Lower lobe of right lung (tissue), 2 donors: ENCODE data around the gene EBI3. TPM values are rescaled to one million over a fixed set of nuclear protein-coding genes. Genes with fewer than 3 reads are reported as not detected.

ENCODE experiments used
- ATAC-seq, 2 donors: fragments of 200-7000 bp; cut with Tn5 transposase; one replicate each; pipeline ENCODE4 v1.9.1; 2020 to 2022; ENCODE audit warnings: mild to moderate bottlenecking in 2 of 2, moderate library complexity in 2 of 2
- DNase-seq: peaks from one replicate; pipeline ENCODE4 v3.0.0-alpha.2; 2020
- H3K27ac ChIP-seq: fragments of 200-600 bp; one replicate; pipeline ENCODE4 v1.8.0; 2022
- H3K27me3 ChIP-seq: fragments of 200-600 bp; one replicate; pipeline ENCODE4 v1.8.0; 2022; ENCODE audit warnings: low read depth
- H3K36me3 ChIP-seq: fragments of 200-600 bp; one replicate; pipeline ENCODE4 v1.8.0; 2022; ENCODE audit warnings: mild to moderate bottlenecking
- H3K4me1 ChIP-seq: fragments of 200-600 bp; one replicate; pipeline ENCODE4 v1.8.0; 2022
- H3K4me3 ChIP-seq: fragments of 200-600 bp; one replicate; pipeline ENCODE4 v1.8.0; 2022; ENCODE audit warnings: mild to moderate bottlenecking
- H3K9me3 ChIP-seq: fragments of 200-600 bp; one replicate; pipeline ENCODE4 v1.8.0; 2022
- intact Hi-C: fragments of 100-400 bp; cut with DNase I; formaldehyde crosslinking; loops from one replicate; pipeline ENCODE4 v1.11.0; 2022
- total RNA-seq: library from RNA; stranded (reverse); fragmentation: NEBNext Ultra II Directional; extraction: Animal tissue kit (Norgen Biotek cat#: 25700); gene quantifications from one replicate; pipeline ENCODE4 v1.2.1, GENCODE V29; 2021
- TF ChIP-seq, protein P1 (sequence below): fragments of 200-600 bp; IDR thresholded peaks from one replicate; pipeline ENCODE4 v1.8.0; 2022; ENCODE audit warnings: antibody characterized with exemption, mild to moderate bottlenecking
- donor health status: DM: no; HTN: yes; CAD: no; lungs with severe emphysema.

Gene EBI3
- total RNA-seq, 1 donor from 2014 or later, result 1.7 TPM

DNA sequence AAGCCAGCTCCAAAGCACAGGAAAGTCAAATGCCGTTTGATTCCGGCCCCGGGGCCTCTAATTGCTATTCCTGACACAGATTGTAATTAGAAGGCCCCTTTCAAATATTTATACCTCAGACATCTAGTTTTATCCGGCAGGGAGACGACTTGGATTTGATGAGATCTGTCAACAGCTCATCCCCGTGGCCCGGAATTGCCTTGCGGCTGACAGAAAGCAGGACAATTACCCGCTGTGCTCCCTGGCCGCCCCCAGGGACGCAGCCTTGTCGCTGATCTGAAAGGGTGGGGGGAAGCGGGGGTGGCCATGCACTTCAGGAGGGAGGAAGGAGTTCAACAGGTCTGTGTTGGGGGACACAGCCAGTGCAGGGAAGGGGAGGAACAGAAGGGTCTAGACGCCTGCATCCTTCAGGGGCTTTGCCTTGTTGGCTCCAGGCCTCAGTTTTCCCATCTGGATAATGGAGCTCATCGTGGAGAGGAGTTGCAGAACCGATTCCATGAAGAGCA, 47.9 kb downstream of the EBI3 start:
- no peak overlapping the region for H3K4me3 ChIP-seq
- H3K9me3 ChIP-seq, result no peaks in the 10 kb centered on the region
- DNase-seq (no peak), ATAC-seq (no peak)
- no peaks in the 10 kb centered on the region for H3K36me3 ChIP-seq
- TF ChIP-seq, protein P1, sequence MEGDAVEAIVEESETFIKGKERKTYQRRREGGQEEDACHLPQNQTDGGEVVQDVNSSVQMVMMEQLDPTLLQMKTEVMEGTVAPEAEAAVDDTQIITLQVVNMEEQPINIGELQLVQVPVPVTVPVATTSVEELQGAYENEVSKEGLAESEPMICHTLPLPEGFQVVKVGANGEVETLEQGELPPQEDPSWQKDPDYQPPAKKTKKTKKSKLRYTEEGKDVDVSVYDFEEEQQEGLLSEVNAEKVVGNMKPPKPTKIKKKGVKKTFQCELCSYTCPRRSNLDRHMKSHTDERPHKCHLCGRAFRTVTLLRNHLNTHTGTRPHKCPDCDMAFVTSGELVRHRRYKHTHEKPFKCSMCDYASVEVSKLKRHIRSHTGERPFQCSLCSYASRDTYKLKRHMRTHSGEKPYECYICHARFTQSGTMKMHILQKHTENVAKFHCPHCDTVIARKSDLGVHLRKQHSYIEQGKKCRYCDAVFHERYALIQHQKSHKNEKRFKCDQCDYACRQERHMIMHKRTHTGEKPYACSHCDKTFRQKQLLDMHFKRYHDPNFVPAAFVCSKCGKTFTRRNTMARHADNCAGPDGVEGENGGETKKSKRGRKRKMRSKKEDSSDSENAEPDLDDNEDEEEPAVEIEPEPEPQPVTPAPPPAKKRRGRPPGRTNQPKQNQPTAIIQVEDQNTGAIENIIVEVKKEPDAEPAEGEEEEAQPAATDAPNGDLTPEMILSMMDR, result no peak
- intact Hi-C loops, result no loop called here
- peaks cover 44% of the 10 kb centered on the region for H3K27me3 ChIP-seq
- no peak overlapping the region for H3K27ac ChIP-seq
- H3K4me1 ChIP-seq, result peaks cover 8% of the 10 kb centered on the region

DNA sequence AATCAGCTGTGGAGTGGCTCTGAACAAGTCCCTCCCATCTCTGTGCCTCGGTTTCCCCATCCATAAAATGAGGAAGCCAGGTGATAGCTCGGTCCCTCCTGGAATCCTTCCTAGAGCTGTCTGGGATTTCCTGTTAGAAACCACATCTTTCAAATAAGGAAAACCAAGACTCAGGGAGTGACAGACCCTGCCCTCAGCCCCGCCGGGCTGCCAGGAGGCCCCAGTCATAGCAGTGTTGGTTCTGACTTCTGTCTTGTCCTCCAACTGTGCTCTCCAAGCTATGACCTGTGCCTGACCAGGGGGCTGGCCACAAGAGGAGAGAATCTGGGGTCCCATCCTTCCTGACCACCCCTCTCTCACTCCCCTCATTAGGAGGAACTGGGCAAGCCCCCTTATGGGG, 48.7 kb downstream of the EBI3 start:
- Histone ChIP-seq H3K36me3 (no peaks in the 10 kb centered on the region), H3K4me1 (peaks cover 8% of the 10 kb centered on the region), H3K27ac (no peak overlapping the region), H3K27me3 (peaks cover 52% of the 10 kb centered on the region), H3K4me3 (no peak overlapping the region), H3K9me3 (no peaks in the 10 kb centered on the region)
- intact Hi-C loops, result no loop called here
- no peak for DNase-seq
- TF ChIP-seq, protein P1, result no peak
- ATAC-seq, result no peak

DNA sequence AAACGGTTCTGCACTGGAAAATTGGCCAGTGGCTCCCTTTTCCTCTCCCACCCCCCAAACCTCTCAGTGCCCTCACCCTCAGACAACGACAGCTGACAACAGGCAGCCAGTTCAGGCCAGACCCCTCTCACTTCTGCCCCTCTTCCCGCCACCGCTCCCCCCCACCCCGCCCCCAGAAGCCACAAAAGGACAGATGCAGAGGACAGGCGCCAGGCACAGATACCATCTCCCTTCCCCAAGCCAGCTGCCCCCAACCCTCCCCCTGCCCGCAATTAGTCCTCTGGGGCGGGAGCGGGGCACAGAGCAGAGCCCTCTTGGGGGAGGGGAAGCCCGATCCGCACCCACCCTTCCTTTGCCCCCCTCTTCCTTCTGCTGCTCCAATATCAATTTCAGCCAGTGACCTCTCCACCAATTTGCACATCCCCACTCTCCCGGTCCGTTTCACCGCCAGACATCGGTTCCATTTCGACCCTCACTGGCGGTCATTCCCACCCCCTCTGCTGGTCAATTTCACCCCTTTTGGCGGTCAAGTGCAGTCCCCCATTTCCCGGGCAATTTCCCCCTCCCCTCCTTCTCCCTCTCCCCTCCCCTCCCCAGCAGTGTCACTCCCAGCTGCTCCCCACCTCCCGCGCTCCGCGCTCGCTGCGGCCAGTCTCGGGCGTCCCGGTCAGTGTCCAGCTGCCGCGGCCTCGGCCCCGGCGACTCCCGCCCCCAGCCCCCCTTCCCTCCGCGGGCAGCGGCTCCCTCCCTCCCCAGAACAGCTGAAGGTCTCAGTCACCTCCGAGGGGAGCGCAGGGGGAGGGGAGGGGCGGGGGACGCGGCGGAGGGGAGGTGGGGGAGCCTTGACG, 49.3 kb downstream of the EBI3 start, which contains the start of gene SHD:
Gene SHD (plus strand): TSS at position 848 of the 848 bp plus-strand sequence. CDS start 798 bp downstream, outside the sequence.
- TF ChIP-seq, protein P1, result no peak
- no peak within 1 kb of the TSS for H3K27ac ChIP-seq
- H3K4me1 ChIP-seq, result peaks cover 8% of the 10 kb centered on the region
- intact Hi-C loops, result no loop called here
- DNase-seq, result no peak
- no peaks in the 10 kb centered on the region for H3K36me3 ChIP-seq
- no peaks in the 10 kb centered on the region for H3K9me3 ChIP-seq
- peaks cover 54% of the 10 kb centered on the region for H3K27me3 ChIP-seq
- peak within 1 kb of the TSS; percentile 14 for H3K4me3 ChIP-seq
- no peak for ATAC-seq

DNA sequence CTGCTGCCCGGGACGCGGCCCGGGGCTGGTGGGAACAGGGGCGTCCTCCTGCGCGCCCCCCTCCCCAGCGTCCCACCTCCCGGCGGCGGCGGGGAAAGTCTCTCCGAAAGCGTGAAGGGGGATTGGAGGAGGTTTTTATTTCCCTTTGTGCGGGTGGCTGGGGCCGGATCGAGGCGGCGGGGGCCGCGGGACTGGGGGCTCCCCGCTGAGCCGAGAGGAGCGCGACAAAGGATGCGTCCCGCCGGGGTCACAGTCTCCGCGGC, 49.9 kb downstream of the EBI3 start:
- intact Hi-C loops, result no loop called here
- ATAC-seq, result peak in 1 of 2 donors; percentile 16
- no peaks in the 10 kb centered on the region for H3K36me3 ChIP-seq
- peaks cover 55% of the 10 kb centered on the region for H3K27me3 ChIP-seq
- peak overlapping the region; percentile 3 for H3K4me3 ChIP-seq
- DNase-seq, result no peak
- H3K27ac ChIP-seq, result no peak overlapping the region
- peaks cover 8% of the 10 kb centered on the region for H3K4me1 ChIP-seq
- TF ChIP-seq, protein P1, result no peak
- H3K9me3 ChIP-seq, result no peaks in the 10 kb centered on the region

DNA sequence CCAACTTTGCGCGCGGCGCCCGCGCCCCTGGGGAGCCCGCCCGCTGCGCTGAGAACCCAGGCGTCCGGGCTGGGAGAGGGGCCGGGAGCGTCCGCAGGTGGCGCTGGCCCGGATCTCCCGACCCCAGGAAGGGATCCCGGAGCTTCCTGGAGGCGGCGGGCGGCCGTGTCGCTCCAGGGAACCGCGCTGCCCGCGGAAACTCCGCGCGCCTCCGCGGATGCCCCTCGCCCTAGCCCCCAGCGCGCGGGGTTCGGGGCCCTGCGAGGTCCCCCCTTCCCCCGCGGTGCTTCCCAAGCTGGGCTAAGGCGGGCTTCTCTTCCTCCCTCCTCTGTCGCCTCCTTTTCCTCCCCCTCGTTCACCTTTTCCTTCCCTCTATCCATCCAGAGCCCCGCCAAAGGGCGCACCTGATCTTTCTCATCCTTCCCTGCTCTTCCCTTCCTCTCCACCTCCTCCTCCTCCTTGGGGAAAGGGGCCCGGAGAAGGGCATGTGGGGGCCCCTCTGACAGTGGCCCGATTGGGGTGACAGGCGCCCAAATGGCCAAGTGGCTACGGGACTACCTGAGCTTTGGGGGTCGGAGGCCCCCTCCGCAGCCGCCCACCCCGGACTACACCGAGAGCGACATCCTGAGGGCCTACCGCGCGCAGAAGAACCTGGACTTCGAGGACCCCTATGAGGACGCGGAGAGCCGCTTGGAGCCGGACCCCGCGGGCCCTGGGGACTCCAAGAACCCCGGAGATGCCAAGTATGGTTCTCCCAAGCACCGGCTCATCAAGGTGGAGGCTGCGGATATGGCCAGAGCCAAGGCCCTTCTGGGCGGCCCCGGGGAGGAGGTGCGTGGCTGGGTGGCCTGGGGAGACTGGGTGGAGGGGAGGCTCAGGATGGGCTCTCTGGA, 50.5 kb downstream of the EBI3 start:
- Histone ChIP-seq H3K27me3 (peaks cover 61% of the 10 kb centered on the region), H3K4me3 (peak overlapping the region; percentile 14), H3K27ac (no peak overlapping the region), H3K9me3 (no peaks in the 10 kb centered on the region), H3K4me1 (peaks cover 8% of the 10 kb centered on the region), H3K36me3 (no peaks in the 10 kb centered on the region)
- TF ChIP-seq, protein P1, result no peak
- ATAC-seq (peak in 1 of 2 donors; percentile 23), DNase-seq (no peak)
- intact Hi-C loops, result no loop called here
